ENCODE results near the gene GRM2. TPM values are rescaled to one million over a fixed set of nuclear protein-coding genes. Genes with fewer than 3 reads are reported as not detected.

Gene GRM2
- total RNA-seq, 2 donors from 2014 or later = 0.32 to 5.5 TPM

DNA sequence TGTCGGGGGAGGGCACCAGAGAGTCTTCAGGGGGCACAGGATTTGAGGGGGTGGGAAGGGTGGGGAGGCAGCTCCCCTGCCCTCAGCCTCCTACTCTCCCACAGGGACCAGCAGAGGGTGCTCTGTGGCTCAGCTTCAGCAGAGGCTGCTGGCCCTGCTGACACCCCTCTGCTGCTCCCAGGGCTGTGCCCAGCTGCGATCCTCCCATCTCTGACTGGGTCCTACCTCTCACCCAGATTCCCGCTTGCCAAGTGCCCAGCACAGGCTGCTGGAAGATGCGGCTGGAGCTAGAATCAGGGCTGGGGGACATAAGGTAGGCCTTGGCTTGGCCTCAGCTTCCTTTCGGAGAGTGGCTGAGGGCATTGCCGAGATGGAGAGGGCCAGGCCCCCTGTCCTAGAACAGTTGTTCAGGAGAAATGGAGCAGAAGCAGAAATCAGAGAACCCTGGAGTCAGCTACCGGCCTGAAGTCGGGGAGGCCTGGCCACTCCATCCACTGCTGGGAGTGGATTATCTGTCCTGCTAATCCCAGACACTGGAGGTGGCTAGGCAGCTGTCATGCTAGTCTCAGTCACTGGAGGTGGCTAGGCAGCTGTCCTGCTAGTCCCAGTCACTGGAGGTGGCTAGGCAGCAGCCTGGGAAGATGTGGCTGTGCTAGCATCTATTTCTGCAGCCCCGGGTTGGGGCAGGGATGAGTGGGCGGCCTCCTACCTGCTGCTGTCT lies 3.9 kb downstream of the GRM2 start:
- Histone ChIP-seq H3K27me3 (replicated peaks; ENCODE audit: insufficient read depth) (no peaks in the 10 kb centered on the region), H3K9me3 (no peaks in the 10 kb centered on the region), H3K27ac (no peak overlapping the region), H3K36me3 (no peaks in the 10 kb centered on the region), H3K4me1 (replicated peaks) (no peaks in the 10 kb centered on the region), H3K4me3 (no peak overlapping the region)
- WGBS = 76% methylated on average over 10 of the region's 10 CpGs
- DNase-seq (ENCODE audit: low spot score) = no peak
- intact Hi-C loops (cut with DNase I) = no loop called here
- TF ChIP-seq, protein P1, sequence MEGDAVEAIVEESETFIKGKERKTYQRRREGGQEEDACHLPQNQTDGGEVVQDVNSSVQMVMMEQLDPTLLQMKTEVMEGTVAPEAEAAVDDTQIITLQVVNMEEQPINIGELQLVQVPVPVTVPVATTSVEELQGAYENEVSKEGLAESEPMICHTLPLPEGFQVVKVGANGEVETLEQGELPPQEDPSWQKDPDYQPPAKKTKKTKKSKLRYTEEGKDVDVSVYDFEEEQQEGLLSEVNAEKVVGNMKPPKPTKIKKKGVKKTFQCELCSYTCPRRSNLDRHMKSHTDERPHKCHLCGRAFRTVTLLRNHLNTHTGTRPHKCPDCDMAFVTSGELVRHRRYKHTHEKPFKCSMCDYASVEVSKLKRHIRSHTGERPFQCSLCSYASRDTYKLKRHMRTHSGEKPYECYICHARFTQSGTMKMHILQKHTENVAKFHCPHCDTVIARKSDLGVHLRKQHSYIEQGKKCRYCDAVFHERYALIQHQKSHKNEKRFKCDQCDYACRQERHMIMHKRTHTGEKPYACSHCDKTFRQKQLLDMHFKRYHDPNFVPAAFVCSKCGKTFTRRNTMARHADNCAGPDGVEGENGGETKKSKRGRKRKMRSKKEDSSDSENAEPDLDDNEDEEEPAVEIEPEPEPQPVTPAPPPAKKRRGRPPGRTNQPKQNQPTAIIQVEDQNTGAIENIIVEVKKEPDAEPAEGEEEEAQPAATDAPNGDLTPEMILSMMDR (IDR thresholded peaks at IDR 0.05) = no peak

DNA sequence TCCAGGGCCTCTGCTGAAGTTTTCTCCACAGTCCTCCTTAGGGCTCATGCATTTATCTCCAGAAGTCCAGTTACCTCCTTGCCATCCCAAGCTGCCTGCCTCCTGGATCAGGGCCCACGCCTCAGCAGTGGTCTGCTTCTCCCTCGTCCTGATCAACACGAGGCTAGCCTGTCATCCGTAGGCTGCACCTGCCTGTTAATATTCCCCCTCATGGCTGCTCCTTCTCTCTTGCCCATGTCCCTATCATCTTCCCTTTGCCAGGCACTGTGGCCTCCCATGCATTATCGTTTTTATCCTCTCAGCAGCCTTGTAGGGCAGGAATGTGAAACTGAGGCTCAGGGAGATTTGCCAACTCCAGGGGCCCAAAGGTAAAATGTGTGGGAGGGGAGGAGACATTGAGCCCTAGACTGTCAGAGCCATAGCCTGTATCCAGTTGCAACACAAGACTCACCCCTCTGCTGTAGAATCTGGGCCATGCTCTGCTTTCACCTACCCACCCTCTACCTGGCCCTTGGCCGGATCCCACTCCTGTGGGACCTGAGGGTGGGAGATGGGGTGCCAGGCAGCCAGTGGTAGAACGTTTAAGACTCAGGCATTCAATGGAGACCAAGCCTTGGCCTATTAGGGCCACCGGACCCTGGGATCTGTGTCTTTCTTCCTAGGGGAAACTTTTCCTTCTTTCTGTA lies 4.6 kb downstream of the GRM2 start:
- Histone ChIP-seq H3K36me3 (no peaks in the 10 kb centered on the region), H3K4me1 (replicated peaks) (no peaks in the 10 kb centered on the region), H3K4me3 (no peak overlapping the region), H3K27me3 (replicated peaks; ENCODE audit: insufficient read depth) (no peaks in the 10 kb centered on the region), H3K9me3 (no peaks in the 10 kb centered on the region), H3K27ac (no peak overlapping the region)
- TF ChIP-seq, protein P1 (IDR thresholded peaks at IDR 0.05) = no peak
- no peak for TF ChIP-seq POLR2A (IDR thresholded peaks at IDR 0.05)
- no peak for TF ChIP-seq POLR2AphosphoS5 (IDR thresholded peaks at IDR 0.05)
- WGBS = 76% methylated on average over 8 of the region's 8 CpGs
- no peak for DNase-seq (ENCODE audit: low spot score)
- intact Hi-C loops (cut with DNase I) = no loop called here

DNA sequence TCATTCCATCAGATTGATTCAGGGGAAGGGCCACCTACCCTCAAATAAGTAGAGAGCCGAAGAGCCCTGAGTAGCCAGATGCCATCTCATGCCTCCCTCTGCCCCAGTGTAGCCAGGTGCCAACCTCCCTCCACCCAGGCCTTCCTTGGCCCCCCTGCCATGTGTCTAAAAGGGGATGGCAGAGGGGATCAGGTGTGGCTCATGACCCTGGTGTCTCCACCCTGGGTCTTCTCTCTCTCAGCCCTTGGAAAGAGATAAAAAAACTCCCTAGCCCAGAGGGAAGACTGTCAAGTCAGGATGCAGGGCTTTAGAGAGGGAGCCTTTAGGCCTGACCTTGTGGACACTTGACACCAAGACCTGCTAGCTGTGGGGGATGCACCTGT lies 5.2 kb downstream of the GRM2 start:
- Histone ChIP-seq H3K27ac (no peak overlapping the region), H3K4me3 (no peak overlapping the region), H3K27me3 (replicated peaks; ENCODE audit: insufficient read depth) (no peaks in the 10 kb centered on the region), H3K36me3 (no peaks in the 10 kb centered on the region), H3K9me3 (no peaks in the 10 kb centered on the region), H3K4me1 (replicated peaks) (no peaks in the 10 kb centered on the region)
- intact Hi-C loops (cut with DNase I) = no loop called here
- no peak for DNase-seq (ENCODE audit: low spot score)
- TF ChIP-seq, protein P1 (IDR thresholded peaks at IDR 0.05) = no peak
- TF ChIP-seq POLR2AphosphoS5 (IDR thresholded peaks at IDR 0.05) (no peak), POLR2A (IDR thresholded peaks at IDR 0.05) (no peak)
- WGBS = 85% methylated on average over 1 of the region's 1 CpG

DNA sequence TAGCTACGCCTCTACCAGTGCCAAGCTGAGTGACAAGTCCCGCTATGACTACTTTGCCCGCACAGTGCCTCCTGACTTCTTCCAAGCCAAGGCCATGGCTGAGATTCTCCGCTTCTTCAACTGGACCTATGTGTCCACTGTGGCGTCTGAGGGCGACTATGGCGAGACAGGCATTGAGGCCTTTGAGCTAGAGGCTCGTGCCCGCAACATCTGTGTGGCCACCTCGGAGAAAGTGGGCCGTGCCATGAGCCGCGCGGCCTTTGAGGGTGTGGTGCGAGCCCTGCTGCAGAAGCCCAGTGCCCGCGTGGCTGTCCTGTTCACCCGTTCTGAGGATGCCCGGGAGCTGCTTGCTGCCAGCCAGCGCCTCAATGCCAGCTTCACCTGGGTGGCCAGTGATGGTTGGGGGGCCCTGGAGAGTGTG lies 5.7 kb downstream of the GRM2 start:
- H3K27ac ChIP-seq = no peak overlapping the region
- 95% methylated on average over 20 of the region's 20 CpGs for WGBS
- no peaks in the 10 kb centered on the region for H3K4me1 ChIP-seq (replicated peaks)
- TF ChIP-seq, protein P1 (IDR thresholded peaks at IDR 0.05) = no peak
- TF ChIP-seq POLR2A (IDR thresholded peaks at IDR 0.05) (no peak), POLR2AphosphoS5 (IDR thresholded peaks at IDR 0.05) (no peak)
- intact Hi-C loops (cut with DNase I) = no loop called here
- no peak for DNase-seq (ENCODE audit: low spot score)
- no peaks in the 10 kb centered on the region for H3K36me3 ChIP-seq
- H3K9me3 ChIP-seq = no peaks in the 10 kb centered on the region
- no peaks in the 10 kb centered on the region for H3K27me3 ChIP-seq (replicated peaks; ENCODE audit: insufficient read depth)
- no peak overlapping the region for H3K4me3 ChIP-seq

DNA sequence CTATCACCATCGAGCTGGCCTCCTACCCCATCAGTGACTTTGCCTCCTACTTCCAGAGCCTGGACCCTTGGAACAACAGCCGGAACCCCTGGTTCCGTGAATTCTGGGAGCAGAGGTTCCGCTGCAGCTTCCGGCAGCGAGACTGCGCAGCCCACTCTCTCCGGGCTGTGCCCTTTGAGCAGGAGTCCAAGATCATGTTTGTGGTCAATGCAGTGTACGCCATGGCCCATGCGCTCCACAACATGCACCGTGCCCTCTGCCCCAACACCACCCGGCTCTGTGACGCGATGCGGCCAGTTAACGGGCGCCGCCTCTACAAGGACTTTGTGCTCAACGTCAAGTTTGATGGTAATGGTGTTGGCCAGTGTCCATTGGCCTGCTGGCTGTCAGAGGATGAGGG lies 6.1 kb downstream of the GRM2 start:
- no peaks in the 10 kb centered on the region for H3K4me1 ChIP-seq (replicated peaks)
- H3K36me3 ChIP-seq = no peaks in the 10 kb centered on the region
- intact Hi-C loops (cut with DNase I) = no loop called here
- TF ChIP-seq POLR2AphosphoS5 (IDR thresholded peaks at IDR 0.05) = no peak
- no peak for DNase-seq (ENCODE audit: low spot score)
- no peak overlapping the region for H3K27ac ChIP-seq
- WGBS = 95% methylated on average over 18 of the region's 19 CpGs
- no peaks in the 10 kb centered on the region for H3K9me3 ChIP-seq
- no peak overlapping the region for H3K4me3 ChIP-seq
- no peaks in the 10 kb centered on the region for H3K27me3 ChIP-seq (replicated peaks; ENCODE audit: insufficient read depth)

Measured in prostate gland (tissue), 2 donors.